SK-N-SH treated with all-trans-retinoic acid at 6 μM for 48 hours (cell line): Measurements from ENCODE around the gene PIK3R1.

Experiments used
- ARNTL ChIP-seq: fragments of 450-650 bp; formaldehyde crosslinking; IDR thresholded peaks from 2 replicates; pipeline ENCODE4 v1.5.0; 2020; ENCODE audit warnings: low read depth, mild to moderate bottlenecking, moderate library complexity, borderline replicate concordance
- BACH2 ChIP-seq: fragments of 250-450 bp; sonication (Bioruptor Pico); IDR thresholded peaks from 2 replicates; pipeline ENCODE4 v1.9.0; 2021; ENCODE audit warnings: mild to moderate bottlenecking, borderline replicate concordance
- PPARA ChIP-seq: fragments of 250-450 bp; sonication (Bioruptor Pico); IDR thresholded peaks from 2 replicates; pipeline ENCODE4 v1.5.0; 2020; ENCODE audit warnings: mild to moderate bottlenecking, borderline replicate concordance
- SNAI2 ChIP-seq: fragments of 250-450 bp; sonication (Bioruptor Pico); IDR thresholded peaks from 2 replicates; pipeline ENCODE4 v1.5.0; 2020; ENCODE audit warnings: mild to moderate bottlenecking, moderate library complexity
- ZFP3 ChIP-seq: fragments of 250-450 bp; sonication (Bioruptor Pico); IDR thresholded peaks from 2 replicates; pipeline ENCODE4 v1.5.0; 2020; ENCODE audit warnings: mild to moderate bottlenecking, moderate library complexity
- ZFP30 ChIP-seq: fragments of 450-650 bp; formaldehyde crosslinking; IDR thresholded peaks from 2 replicates; pipeline ENCODE4 v1.5.0; 2022; ENCODE audit warnings: mild to moderate bottlenecking, moderate library complexity
- ZNF70 ChIP-seq: fragments of 450-650 bp; formaldehyde crosslinking; IDR thresholded peaks from 2 replicates; pipeline ENCODE4 v1.5.0; 2020; ENCODE audit warnings: mild to moderate bottlenecking, moderate library complexity
- TF ChIP-seq, protein P1 (sequence below): fragments of 250-450 bp; sonication (Bioruptor Pico); IDR thresholded peaks from 2 replicates; pipeline ENCODE4 v1.5.1; 2020; ENCODE audit warnings: low read depth, mild to moderate bottlenecking, moderate library complexity
- TF ChIP-seq, protein P2 (sequence below): fragments of 250-450 bp; sonication (Bioruptor Pico); IDR thresholded peaks from 2 replicates; pipeline ENCODE4 v1.8.0; 2020; ENCODE audit warnings: mild to moderate bottlenecking, moderate library complexity, borderline replicate concordance
- TF ChIP-seq, protein P3 (sequence below): fragments of 250-450 bp; sonication (Bioruptor Pico); IDR thresholded peaks from 2 replicates; pipeline ENCODE4 v1.5.1; 2021; ENCODE audit warnings: mild to moderate bottlenecking, moderate library complexity

DNA sequence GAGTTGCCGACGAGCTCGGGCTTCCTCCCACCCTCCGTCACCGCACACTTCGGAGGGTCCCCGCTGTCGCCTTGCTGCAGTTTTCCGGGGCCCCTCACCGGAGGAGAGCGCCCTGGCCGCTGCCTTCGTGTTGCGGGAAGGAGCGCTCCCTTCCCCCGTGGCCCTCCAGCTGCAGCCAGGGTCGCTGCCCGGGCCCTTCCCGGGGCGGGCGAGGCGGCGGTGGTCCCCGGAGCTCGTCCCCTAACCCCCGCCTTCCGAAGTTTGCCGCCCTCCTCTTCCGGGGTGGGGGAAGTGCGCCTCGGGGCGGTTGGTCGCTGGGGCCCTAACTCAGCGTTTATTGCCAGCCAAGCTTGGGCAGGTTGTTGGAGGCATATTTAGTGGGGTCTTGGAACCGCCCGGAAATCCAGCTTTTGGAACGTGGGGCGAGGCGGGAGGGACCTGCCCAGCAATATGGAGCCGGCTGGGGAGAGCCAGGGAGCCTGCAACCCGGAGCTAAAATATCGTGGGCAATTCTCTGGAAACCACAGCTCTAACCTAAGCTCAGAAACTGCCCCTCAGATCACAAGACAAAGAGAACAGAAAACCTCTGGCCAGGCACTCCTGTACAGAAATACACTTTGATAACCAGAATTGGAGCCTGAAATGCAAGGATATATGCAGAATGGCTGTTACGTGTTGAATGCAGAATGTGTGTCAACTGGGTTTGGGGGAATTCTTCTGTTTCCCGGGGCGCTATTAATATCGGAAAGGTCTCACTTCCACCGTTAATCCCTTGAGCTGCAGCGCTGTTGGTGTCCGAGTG lies 890 bp downstream of the PIK3R1 start:
- no peak for TF ChIP-seq ZFP30 (CRISPR knock-in tag)
- TF ChIP-seq SNAI2 (CRISPR knock-in tag): no peak
- TF ChIP-seq, protein P1, sequence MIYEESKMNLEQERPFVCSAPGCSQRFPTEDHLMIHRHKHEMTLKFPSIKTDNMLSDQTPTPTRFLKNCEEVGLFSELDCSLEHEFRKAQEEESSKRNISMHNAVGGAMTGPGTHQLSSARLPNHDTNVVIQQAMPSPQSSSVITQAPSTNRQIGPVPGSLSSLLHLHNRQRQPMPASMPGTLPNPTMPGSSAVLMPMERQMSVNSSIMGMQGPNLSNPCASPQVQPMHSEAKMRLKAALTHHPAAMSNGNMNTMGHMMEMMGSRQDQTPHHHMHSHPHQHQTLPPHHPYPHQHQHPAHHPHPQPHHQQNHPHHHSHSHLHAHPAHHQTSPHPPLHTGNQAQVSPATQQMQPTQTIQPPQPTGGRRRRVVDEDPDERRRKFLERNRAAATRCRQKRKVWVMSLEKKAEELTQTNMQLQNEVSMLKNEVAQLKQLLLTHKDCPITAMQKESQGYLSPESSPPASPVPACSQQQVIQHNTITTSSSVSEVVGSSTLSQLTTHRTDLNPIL (CRISPR knock-in tag): no peak
- TF ChIP-seq PPARA (CRISPR knock-in tag): no peak
- no peak for TF ChIP-seq ZFP3 (CRISPR knock-in tag)
- TF ChIP-seq, protein P2, sequence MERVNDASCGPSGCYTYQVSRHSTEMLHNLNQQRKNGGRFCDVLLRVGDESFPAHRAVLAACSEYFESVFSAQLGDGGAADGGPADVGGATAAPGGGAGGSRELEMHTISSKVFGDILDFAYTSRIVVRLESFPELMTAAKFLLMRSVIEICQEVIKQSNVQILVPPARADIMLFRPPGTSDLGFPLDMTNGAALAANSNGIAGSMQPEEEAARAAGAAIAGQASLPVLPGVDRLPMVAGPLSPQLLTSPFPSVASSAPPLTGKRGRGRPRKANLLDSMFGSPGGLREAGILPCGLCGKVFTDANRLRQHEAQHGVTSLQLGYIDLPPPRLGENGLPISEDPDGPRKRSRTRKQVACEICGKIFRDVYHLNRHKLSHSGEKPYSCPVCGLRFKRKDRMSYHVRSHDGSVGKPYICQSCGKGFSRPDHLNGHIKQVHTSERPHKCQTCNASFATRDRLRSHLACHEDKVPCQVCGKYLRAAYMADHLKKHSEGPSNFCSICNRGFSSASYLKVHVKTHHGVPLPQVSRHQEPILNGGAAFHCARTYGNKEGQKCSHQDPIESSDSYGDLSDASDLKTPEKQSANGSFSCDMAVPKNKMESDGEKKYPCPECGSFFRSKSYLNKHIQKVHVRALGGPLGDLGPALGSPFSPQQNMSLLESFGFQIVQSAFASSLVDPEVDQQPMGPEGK: no peak
- TF ChIP-seq ARNTL (CRISPR knock-in tag): no peak
- TF ChIP-seq BACH2 (CRISPR knock-in tag): no peak
- TF ChIP-seq, protein P3, sequence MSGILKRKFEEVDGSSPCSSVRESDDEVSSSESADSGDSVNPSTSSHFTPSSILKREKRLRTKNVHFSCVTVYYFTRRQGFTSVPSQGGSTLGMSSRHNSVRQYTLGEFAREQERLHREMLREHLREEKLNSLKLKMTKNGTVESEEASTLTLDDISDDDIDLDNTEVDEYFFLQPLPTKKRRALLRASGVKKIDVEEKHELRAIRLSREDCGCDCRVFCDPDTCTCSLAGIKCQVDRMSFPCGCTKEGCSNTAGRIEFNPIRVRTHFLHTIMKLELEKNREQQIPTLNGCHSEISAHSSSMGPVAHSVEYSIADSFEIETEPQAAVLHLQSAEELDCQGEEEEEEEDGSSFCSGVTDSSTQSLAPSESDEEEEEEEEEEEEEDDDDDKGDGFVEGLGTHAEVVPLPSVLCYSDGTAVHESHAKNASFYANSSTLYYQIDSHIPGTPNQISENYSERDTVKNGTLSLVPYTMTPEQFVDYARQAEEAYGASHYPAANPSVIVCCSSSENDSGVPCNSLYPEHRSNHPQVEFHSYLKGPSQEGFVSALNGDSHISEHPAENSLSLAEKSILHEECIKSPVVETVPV (CRISPR knock-in tag): no peak
- no peak for TF ChIP-seq ZNF70 (CRISPR knock-in tag)
